Measurements from ENCODE around the gene CHD2.
"Not testable (repeated sequence)": the region's sequence is repeated elsewhere in the genome, so short reads cannot be mapped to it uniquely, and the experiment has no call there.

The CHD2 gene

GRCh38 chr15:92906563-92907081, 6.5 kb downstream of the CHD2 start:
- no peak for FAIRE-seq

GRCh38 chr15:92907229-92907628, 7.1 kb downstream of the CHD2 start:
- no peak for FAIRE-seq

DNA sequence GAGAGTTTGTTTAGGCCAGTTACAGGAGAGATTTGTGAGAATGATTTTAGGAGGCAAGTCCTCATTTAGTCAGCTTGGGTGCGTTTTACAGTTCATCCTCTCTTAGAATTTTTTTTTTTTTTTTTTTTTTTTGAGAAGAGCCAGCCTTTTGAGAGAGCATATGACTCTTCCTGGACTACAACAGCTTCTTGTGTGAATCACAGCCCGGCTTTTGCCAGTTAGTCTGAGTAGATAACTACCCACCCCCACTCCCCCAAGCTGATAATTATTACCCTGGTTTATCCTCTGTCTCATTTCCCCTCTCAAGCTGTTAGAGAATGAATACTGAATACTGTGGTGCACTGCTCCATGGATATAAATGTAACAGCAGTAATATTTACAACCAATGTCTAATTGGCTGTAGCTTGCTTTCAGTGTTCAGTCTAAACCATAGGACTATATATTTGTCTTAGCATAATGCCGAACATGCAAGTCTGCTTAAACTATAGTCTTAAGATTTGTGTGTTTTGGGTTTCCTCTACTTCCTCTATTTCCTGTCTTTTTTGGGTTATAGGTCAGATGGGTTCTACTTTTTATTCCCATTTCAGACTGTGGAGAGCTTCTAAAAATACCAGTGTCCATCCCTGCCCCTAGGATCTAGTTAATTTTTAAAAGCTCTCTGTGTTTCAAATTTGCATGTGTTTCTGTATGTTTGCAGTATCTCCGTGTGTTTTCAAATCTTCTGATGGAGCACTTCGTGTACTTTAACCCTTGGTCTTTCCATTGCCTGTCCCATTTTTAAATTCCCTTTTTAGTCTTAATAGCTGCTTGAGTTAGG, 8.0 kb downstream of the CHD2 start:
- no peak for FAIRE-seq

DNA sequence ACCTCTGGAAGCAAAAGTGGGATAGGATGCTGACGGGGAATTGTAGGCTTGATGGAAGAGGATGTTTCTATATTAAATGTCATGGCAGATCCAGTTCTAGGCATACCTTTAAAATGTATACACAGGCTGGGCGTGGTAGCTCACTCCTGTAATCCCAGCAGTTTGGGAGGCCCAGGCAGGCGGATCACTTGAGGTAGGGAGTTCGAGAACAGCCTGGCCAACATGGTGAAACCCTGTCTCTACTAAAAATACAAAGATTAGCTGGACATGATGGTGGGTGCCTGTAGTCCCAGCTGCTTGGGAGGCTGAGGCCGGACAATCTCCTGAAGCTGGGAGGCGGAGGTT, 8.6 kb downstream of the CHD2 start:
- no peak for FAIRE-seq

- FAIRE-seq = no peak
Measured at GRCh38 chr15:92909136-92909781, 9.1 kb downstream of the CHD2 start.

- FAIRE-seq = no peak
Measured at GRCh38 chr15:92910451-92910850, 10.3 kb downstream of the CHD2 start.

- FAIRE-seq = no peak
Measured at GRCh38 chr15:92914103-92914499, 14.0 kb downstream of the CHD2 start.

- FAIRE-seq = no peak
Measured at GRCh38 chr15:92914768-92915221, 14.7 kb downstream of the CHD2 start.

- FAIRE-seq = no peak
Measured at GRCh38 chr15:92915766-92916435, 15.8 kb downstream of the CHD2 start.

DNA sequence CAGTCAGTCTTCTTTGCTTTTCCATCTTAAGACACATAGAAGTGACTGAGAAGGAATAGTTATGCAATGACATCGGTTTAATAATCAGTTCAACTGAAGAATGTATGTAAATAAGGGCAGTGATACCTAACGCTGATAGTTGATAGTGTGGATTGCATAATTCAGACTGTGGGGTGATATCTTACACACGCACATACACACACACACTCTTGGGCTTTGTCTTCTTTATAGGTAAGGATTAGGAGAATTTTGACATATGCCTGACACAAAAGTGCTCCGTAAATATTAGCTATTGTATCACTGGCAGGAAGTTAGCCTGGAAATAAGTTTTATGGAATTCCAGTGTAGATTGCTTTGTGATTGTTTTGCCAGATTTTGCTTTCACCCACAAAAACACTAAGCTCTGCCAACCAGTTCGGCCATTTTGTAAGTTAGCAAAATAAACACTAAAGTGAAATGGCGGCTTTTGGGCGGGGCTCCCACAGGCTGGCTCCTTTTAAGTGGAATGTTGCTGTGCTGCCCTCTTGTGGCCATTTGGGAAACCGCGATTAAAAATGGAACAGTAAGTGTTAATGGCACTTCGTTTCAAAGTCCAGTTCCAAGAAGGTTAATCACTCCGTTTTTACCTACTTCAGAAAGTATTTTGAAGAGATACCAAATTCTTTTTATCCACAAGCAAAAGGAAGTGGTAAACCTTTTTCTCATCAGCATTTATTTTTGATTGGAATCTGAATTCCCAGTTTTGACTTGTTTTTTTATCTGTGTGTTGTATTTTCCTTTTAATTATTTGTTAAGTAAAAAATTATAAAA, 17.7 kb downstream of the CHD2 start:
- FAIRE-seq = peak; percentile 87

GRCh38 chr15:92918881-92919280, 18.8 kb downstream of the CHD2 start:
- FAIRE-seq = not testable (repeated sequence)

- FAIRE-seq = no peak
Measured at GRCh38 chr15:92920595-92921161, 20.6 kb downstream of the CHD2 start.

DNA sequence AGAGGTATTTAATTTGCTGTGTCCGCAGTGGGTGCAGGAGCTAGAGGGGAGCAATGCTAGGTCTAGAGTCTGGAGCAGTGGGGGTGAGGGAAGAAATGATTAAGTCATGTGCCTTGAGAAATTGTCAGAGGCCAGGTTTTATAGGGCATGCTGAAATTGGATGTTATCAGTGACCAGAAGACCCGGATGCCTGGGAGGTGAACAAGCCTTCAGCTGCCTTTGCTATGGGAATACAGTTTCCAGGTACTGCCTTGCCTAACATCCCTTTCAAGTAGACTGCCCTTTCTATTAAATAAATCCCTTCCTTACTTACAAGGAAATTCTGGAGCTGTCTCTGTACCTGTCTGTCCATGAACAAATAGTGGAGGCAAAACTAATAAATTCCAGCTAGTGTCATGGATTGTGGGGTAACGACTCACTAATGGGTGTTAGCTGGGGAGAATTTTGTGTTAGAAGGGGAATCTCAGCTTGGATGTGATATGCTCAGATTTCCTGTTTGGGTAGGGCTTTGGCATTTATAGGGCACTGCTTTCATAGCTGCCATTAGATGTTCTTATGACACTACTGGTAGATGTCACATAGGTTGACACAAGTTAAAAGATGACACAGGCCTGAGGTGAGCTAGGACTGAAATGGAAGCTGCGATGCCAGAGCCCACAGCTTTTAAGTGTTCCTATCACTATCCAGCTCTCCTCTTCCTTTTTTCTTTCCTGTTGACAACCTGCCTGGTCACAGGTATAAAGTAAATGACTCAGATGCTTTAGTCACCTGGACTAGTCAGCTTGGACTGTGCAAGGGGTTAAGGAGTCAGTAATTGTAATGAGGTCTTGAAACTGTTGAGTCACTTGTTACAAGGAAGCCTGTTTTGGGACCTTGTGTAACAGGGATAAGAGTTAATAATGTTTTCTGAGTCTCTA, 21.3 kb downstream of the CHD2 start:
- no peak for FAIRE-seq

- FAIRE-seq = no peak
Measured at GRCh38 chr15:92922418-92923002, 22.4 kb downstream of the CHD2 start.

- FAIRE-seq = no peak
Measured at GRCh38 chr15:92924216-92924615, 24.1 kb downstream of the CHD2 start.

- FAIRE-seq = no peak
Measured at GRCh38 chr15:92925454-92925853, 25.3 kb downstream of the CHD2 start.

DNA sequence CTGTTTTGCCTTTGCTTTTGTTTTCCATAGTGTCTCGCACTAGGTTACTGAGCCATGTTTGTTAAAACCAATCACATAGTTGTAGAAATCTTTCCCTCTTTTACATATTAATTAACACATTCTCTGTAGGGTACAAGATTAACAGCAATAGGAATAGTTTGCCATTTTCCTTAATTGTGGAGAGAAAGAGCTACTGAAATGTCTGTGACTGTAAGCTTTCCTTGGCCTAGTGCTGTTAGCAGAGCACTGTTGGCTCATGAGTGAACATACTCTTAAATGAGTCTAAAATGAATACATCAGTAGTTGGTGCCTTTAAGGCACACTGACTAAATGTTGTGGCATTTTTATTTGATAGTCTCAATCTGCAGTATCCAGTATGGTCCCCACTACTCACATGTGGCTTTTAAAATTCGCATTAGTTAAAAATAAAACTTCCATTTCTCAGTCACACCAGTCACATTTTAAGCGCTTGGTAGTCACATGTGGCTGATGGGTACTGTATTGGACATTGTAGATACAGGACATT, 28.2 kb downstream of the CHD2 start:
- FAIRE-seq = no peak

GRCh38 chr15:92929002-92929401, 28.9 kb downstream of the CHD2 start:
- no peak for FAIRE-seq

GRCh38 chr15:92930054-92930621, 30.0 kb downstream of the CHD2 start:
- no peak for FAIRE-seq

GRCh38 chr15:92930776-92931175, 30.7 kb downstream of the CHD2 start:
- FAIRE-seq = no peak
